Stimulated activated CD4-positive, alpha-beta T cell treated with anti-CD3 and anti-CD28 coated beads, TNF-alpha, amount 100 ng/mL, for 24 hours (primary cell): ENCODE data around the gene SYT14.

Experiments
- DNase-seq, 3 experiments: peaks; one replicate each; pipeline ENCODE4 v3.0.0-alpha.2; 2020; ENCODE audit warnings: low read depth in 3 of 3

The SYT14 gene

DNA sequence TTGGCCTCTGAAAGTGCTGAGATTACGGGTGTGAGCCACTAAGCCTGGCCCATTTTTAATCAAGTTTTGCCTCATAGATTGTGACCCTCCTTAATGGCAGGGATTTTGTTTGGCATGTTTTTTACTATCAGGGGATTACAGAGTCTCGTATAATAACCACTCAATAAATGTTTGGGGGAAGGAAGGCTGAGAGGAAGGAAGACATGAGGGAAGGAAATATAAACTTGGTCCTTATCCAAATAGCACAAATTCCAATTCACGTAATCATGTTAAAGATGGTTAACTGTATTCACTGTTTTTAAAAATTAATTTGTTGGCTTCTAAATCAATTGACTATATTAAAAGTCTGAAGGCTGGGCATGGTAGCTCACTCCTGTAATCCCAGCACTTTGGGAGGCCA is 263.7 kb downstream of the SYT14 start:
- DNase-seq = no peak

DNA sequence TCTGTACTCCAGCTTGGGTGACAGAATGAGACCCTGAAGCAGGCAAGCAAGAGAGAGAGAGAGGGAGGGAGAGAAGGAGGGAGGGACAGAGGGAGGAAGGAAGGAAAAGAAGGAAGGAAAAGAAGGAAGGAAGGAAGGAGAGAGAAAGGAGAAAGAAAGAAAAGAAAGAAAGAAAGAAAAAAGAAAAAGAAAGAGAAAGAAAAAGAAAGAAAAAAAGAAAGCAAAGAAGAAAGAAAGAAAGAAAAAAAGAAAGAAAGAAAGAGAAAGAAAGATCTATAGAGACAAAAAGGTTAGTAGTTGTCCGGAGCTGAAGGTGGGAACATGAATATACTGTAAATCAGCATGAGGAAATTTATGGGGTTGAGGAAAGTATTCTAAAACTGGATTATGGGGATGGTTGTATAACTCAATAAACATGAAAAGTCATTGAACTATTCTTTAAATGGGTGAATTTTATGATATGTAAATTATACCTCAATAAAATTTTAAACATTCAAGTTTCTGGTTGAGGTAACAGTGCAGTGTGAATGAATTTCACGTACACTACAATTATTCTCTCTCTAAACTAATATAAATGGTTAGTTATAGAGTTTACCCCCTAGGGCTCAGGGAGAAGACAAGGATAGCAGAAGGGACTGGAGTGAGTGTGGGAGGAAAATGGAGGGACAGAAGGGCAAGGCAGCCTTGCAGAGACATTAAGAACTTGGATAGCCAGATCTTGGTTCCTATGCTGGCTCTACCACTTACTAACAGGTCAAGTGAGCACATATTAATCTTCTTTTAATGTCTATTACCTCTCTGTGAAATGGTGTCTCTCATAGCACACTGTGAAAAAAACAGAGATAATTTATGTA is 269.8 kb downstream of the SYT14 start:
- no peak for DNase-seq

DNA sequence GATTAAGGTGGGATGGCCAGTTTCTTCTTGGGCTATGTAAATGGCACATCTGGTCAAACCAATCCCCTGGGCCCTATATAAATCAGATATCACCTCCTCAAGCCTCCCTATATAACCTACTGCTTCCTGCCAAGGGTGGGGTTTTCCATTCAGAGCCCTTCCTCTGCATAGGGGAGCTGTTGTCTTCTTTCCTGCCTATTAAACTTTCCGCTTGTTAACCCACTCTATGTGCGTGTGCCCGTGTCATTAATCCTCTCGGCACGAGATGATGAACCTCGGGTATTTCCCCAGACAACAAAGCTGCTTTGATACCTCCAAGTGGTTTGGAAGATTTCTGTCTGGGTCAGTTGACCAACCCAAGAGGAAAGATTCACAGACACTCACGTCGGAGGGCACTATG is 275.3 kb downstream of the SYT14 start:
- no peak for DNase-seq

DNA sequence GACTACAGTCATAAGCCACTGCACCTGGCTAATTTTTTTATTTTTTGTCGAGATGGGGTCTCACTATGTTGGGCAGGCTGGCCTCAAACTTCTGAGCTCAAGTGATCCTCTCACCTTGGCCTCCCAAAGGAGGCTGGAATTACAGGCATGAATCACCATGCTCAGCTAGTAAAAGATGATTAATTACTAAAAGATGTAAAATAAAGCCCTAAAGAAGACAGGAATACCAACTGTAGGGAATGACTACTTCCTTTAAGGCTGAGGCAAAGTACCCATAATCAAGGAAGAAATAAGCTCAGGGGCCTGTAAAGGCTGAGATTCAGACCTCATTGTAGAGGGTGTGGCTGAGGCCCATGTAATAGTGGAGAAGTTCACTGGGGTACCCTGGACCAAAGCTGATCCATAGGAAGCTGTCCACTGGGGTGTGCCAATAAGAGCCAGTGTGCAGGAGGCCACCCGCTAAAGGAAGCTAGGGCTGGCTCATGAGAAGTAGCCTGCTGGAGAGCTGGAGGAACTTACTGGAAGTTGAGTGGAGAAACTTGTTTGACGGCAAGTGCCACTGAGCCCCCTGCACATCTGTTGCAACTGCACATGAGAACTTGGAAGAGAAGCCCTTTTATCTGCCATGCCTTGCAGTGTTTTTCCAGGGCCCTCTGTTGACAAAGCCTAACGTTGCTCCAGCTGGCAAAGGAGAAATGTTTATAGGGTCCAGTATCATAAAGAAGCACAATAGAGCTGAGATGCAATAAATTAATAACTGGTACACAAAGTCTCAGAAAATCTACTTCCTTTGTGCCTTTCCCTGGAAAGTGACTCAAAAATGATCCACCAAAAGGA is 276.8 kb downstream of the SYT14 start:
- DNase-seq = no peak

DNA sequence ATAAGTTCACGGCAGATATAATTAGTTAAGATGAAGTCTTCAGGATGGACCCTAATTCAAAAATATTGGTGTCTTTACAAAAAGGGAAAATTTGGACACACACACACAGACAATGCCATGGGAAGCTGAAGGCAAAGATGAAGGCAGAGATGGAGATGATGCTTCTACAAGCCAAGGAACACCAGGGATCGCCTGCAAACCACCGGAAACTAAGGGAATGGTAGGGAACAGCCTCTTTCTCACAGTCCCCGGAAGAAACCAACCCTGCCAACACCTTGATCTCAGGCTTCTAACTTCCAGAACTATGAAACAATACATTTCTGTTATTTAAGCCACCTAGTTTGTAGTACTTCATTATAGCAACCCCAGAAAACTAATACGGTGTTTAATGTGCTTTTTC is 279.5 kb downstream of the SYT14 start:
- DNase-seq = no peak

DNA sequence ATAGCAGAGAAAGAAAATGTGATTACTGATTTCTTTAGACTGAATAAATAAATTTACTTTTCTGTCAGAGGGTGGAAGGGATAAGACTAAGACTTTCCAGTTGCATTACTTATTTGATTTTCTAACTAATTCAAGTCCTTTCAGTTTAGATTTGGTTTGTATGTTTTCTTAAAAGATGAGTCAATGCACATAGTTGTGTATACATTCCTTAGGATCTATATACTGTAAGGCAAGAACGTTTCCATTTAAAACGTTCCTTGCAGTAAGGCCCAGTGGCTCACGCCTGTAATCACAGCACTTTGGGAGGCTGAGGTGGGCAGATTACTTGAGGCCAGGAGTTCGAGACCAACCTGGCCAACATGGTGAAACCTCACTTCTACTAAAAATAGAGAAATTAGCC is 280.0 kb downstream of the SYT14 start:
- no peak for DNase-seq
